Glomerular visceral epithelial cell (primary cell): ENCODE results near the gene SSRP1.

Experiments used
- DNase-seq: peaks from one replicate; pipeline ENCODE4 v3.0.0-alpha.2; 2016; ENCODE audit errors: extremely low spot score

The SSRP1 gene

GRCh38 chr11:57359896-57360690 is 24.4 kb upstream of the SSRP1 start:
- no peak for DNase-seq

- no peak for DNase-seq
These were observed 23.7 kb upstream of the SSRP1 start for GRCh38 chr11:57359396-57359795.

GRCh38 chr11:57358991-57359390 is 23.3 kb upstream of the SSRP1 start:
- DNase-seq, result no peak

GRCh38 chr11:57358543-57358961 is 22.9 kb upstream of the SSRP1 start:
- DNase-seq, result no peak

- DNase-seq, result no peak
These were observed 22.2 kb upstream of the SSRP1 start for GRCh38 chr11:57357856-57358255.

GRCh38 chr11:57357310-57357709 is 21.6 kb upstream of the SSRP1 start:
- DNase-seq, result no peak

- no peak for DNase-seq
These were observed 20.6 kb upstream of the SSRP1 start for GRCh38 chr11:57356268-57356667.

GRCh38 chr11:57354699-57355098 is 19.0 kb upstream of the SSRP1 start:
- no peak for DNase-seq

GRCh38 chr11:57353852-57354251 is 18.2 kb upstream of the SSRP1 start:
- no peak for DNase-seq

- no peak for DNase-seq
These were observed 17.8 kb upstream of the SSRP1 start for GRCh38 chr11:57353446-57353845.

GRCh38 chr11:57353036-57353435 is 17.3 kb upstream of the SSRP1 start:
- no peak for DNase-seq

GRCh38 chr11:57349491-57350274 is 14.0 kb upstream of the SSRP1 start:
- DNase-seq, result peak; percentile 70

GRCh38 chr11:57348636-57349313 is 13.1 kb upstream of the SSRP1 start:
- DNase-seq, result peak; percentile 28

GRCh38 chr11:57348052-57348451 is 12.4 kb upstream of the SSRP1 start:
- DNase-seq, result no peak

- DNase-seq, result no peak
These were observed 11.6 kb upstream of the SSRP1 start for GRCh38 chr11:57347336-57347735.

- peak; percentile 66 for DNase-seq
These were observed 10.0 kb upstream of the SSRP1 start for GRCh38 chr11:57345555-57346211.

GRCh38 chr11:57344826-57345225 is 9.1 kb upstream of the SSRP1 start:
- no peak for DNase-seq

GRCh38 chr11:57343825-57344224 is 8.1 kb upstream of the SSRP1 start:
- DNase-seq, result no peak

- DNase-seq, result no peak
These were observed 7.0 kb upstream of the SSRP1 start for GRCh38 chr11:57342702-57343101.

- no peak for DNase-seq
These were observed 5.6 kb upstream of the SSRP1 start for GRCh38 chr11:57341250-57341808.

- peak; percentile 4 for DNase-seq
These were observed 4.4 kb upstream of the SSRP1 start for GRCh38 chr11:57340039-57340615.
